ENCODE data around the gene MYO5A. TPM values are rescaled to one million over a fixed set of nuclear protein-coding genes. Genes with fewer than 3 reads are reported as not detected.

The MYO5A gene
- total RNA-seq, 2 donors from 2014 or later, result 2.6 to 6.0 TPM

DNA sequence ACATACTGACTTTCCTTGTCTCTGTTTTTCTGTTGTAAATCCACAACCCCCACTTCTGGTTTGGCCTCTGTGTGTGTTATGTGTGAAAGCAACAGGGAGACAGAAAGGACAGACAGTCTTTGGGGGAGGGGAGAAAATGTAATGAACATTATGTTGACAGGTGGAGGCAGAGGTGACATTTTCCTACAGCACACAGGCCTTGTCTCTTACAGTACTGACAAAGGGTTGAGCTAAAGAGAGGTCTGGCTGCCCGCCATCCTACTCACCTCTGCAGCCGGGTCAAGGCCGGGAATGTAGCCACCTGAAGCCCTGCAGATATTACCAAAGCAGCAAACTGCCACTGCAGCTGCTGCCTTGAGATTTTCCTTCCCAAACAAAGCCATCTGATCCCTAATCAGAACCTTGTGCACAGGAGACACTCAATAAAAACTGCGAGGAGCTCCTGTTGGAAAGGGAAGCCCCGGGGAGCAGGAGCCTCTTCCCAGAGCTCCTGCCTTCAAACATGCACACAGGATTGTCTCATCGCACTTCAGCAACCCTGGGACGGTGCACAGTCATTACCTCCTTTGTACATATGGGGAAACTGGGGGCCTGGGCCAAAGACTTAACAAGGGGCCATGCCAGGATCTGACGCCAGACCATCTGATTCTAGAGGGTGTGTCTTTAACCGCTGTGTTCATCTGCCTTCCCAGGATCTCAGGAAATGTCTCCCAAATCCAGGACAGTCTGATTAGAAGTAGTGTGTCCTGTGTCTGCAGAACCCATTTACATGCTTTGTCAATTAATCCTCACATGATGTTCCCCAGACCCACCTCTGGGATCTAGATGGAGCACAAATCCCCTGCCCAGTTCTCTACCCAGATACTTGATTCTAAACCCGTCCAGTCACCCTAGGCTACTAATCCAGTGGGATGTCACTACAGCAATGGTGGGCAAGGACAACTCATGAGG is 247.3 kb downstream of the MYO5A start:
- DNase-seq, result no peak
- TF ChIP-seq, protein P1, sequence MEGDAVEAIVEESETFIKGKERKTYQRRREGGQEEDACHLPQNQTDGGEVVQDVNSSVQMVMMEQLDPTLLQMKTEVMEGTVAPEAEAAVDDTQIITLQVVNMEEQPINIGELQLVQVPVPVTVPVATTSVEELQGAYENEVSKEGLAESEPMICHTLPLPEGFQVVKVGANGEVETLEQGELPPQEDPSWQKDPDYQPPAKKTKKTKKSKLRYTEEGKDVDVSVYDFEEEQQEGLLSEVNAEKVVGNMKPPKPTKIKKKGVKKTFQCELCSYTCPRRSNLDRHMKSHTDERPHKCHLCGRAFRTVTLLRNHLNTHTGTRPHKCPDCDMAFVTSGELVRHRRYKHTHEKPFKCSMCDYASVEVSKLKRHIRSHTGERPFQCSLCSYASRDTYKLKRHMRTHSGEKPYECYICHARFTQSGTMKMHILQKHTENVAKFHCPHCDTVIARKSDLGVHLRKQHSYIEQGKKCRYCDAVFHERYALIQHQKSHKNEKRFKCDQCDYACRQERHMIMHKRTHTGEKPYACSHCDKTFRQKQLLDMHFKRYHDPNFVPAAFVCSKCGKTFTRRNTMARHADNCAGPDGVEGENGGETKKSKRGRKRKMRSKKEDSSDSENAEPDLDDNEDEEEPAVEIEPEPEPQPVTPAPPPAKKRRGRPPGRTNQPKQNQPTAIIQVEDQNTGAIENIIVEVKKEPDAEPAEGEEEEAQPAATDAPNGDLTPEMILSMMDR (IDR thresholded peaks at IDR 0.05), result no peak
- Histone ChIP-seq H3K4me3 (no peak overlapping the region), H3K4me1 (no peaks in the 10 kb centered on the region), H3K27me3 (no peaks in the 10 kb centered on the region), H3K27ac (no peak overlapping the region), H3K9ac (ENCODE audit: low read depth in 2 of 2, low read length in 2 of 2) (no peak overlapping the region), H3K9me3 (no peaks in the 10 kb centered on the region), H3K36me3 (no peaks in the 10 kb centered on the region)
- intact Hi-C loops (cut with DNase I), result no loop called here

DNA sequence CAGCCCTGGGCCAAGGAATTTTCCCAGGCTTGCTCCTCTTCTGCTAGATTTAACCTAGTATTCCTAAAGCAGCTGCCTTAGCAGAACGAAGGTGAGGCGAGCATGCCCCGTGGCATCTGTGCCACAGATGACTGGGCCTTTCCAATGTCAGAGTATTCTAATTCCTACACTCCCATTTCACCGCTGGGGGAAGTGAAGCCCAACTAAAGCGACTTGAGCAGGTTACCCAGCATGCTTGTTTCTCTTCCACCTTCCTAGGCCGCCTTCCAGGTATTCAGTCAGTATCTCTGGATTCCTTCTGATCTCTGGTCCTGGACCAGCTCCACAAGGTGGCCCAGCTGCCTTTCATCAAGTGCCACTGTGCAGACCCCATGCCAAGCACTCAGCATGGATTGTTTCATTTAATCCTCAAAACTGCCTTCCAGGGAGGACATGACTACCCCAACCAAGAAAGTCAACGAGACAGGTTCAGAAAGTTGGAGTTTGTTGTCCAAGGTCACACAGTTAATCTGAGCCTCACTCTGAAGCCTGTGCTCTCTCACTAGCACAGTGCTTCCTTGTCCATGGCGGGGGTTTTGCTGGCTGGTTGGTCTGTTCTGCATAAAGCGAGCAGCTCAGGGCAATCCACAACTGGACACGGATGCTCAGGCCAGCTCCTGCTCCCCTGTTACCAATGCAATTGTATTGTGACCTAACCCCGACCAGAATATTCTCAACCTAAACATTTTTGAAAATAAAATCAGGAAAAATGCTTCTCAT is 248.2 kb downstream of the MYO5A start:
- Histone ChIP-seq H3K9me3 (no peaks in the 10 kb centered on the region), H3K4me3 (no peak overlapping the region), H3K27ac (no peak overlapping the region), H3K27me3 (no peaks in the 10 kb centered on the region), H3K4me1 (no peaks in the 10 kb centered on the region), H3K36me3 (no peaks in the 10 kb centered on the region), H3K9ac (ENCODE audit: low read depth in 2 of 2, low read length in 2 of 2) (no peak overlapping the region)
- TF ChIP-seq, protein P1 (IDR thresholded peaks at IDR 0.05), result no peak
- DNase-seq, result no peak
- intact Hi-C loops (cut with DNase I), result no loop called here

DNA sequence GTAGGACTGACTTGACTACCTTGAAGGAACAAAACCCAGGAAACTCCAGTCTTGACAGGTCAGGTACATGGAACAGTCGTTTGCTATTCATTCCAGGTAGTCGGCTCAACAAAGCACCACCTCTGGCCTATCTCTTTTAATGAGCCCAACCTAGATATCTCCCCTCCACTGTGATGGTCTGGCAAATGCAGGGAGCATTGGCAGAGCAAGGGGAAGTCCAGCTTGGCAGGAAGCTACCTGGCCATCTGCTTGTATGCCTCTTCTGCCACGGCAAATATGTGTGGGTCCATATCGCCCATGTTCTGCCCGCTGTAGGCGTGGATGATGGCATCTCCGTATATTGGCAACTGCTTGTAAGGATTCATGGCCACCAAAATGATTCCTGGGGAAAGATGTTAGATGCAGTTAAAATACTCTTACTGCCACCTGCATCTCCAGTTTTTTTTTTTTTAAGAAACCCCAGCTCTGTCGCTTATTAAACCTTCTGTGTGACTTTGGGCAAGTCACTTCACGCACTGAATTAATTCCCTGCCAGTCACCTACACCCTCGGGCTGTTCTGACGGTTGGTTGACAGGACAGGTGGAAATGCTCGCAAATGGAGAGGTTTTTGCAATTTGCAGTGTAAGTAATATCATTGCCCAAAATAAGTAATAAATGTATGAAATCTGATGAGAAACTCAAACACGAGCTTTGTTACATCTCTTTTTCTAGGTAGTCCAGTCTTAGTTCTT is 249.9 kb downstream of the MYO5A start:
- H3K27me3 ChIP-seq, result no peaks in the 10 kb centered on the region
- no peak overlapping the region for H3K4me3 ChIP-seq
- no peak for DNase-seq
- no peaks in the 10 kb centered on the region for H3K9me3 ChIP-seq
- H3K36me3 ChIP-seq, result no peaks in the 10 kb centered on the region
- H3K27ac ChIP-seq, result no peak overlapping the region
- no peaks in the 10 kb centered on the region for H3K4me1 ChIP-seq
- no peak overlapping the region for H3K9ac ChIP-seq (ENCODE audit: low read depth in 2 of 2, low read length in 2 of 2)
- TF ChIP-seq, protein P1 (IDR thresholded peaks at IDR 0.05), result no peak
- intact Hi-C loops (cut with DNase I), result no loop called here

DNA sequence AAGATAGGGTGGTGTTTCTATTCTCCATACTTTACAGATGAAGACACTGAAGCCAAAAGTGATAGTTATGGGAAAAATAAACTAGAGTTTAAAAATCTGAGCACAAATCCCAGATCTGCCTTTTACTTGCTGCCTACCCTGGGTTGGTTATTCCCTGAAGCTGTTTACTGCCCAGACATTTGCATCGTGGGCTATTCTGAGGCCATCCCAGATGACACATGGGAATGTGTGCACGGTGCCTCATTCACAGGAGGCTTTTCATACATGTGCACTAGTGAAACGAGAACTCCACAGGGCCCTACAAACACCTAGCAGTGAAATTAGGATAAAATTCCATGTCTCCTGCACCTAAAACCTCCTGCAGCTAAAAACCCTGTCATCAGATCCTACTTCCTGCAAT is 250.5 kb downstream of the MYO5A start:
- no peaks in the 10 kb centered on the region for H3K4me1 ChIP-seq
- TF ChIP-seq, protein P1 (IDR thresholded peaks at IDR 0.05), result no peak
- no peaks in the 10 kb centered on the region for H3K36me3 ChIP-seq
- no peak overlapping the region for H3K4me3 ChIP-seq
- no peaks in the 10 kb centered on the region for H3K27me3 ChIP-seq
- no peak overlapping the region for H3K27ac ChIP-seq
- no peak for DNase-seq
- no peaks in the 10 kb centered on the region for H3K9me3 ChIP-seq
- intact Hi-C loops (cut with DNase I), result no loop called here
- H3K9ac ChIP-seq (ENCODE audit: low read depth in 2 of 2, low read length in 2 of 2), result no peak overlapping the region

DNA sequence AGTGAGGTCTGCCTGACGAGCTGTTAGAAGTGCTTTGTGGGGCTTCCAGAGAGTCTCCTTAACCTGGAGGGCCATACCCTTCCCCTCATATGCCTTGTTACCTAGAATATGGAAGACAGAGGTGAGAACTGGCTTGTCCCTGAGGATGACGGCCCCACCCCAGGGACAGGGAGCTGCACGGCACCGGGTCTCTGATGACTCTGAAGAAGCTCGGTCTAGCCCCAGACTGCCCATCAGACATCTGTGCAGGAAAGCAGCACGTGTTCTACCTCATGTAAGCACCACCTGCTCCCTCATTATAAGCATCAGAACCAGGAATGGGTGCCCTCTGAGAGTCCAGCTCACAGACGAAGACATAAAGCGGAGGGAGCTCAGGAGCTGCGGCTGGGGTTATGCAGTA is 251.1 kb downstream of the MYO5A start:
- TF ChIP-seq, protein P1 (IDR thresholded peaks at IDR 0.05), result no peak
- no peaks in the 10 kb centered on the region for H3K4me1 ChIP-seq
- no peaks in the 10 kb centered on the region for H3K9me3 ChIP-seq
- H3K27me3 ChIP-seq, result no peaks in the 10 kb centered on the region
- intact Hi-C loops (cut with DNase I), result no loop called here
- no peak for DNase-seq
- no peak overlapping the region for H3K27ac ChIP-seq
- no peak overlapping the region for H3K9ac ChIP-seq (ENCODE audit: low read depth in 2 of 2, low read length in 2 of 2)
- no peak overlapping the region for H3K4me3 ChIP-seq
- H3K36me3 ChIP-seq, result no peaks in the 10 kb centered on the region
